PFSK-1 (cell line): Measurements from ENCODE around the gene ZFYVE21.

Experiments used
- FOXP2 ChIP-seq: optimal IDR thresholded peaks from 2 replicates; pipeline ENCODE3; 2011; ENCODE audit warnings: borderline replicate concordance, control low read depth, inconsistent platforms; ENCODE audit not compliant: insufficient read depth; ENCODE audit errors: extremely low read length, extremely low read depth
- POLR2AphosphoS5 ChIP-seq: IDR thresholded peaks from 2 replicates; pipeline ENCODE4 v1.6.1; 2012; ENCODE audit warnings: low read depth, mild to moderate bottlenecking, control low read depth, low read length, moderate library complexity
- REST ChIP-seq, 2 experiments: IDR thresholded peaks; 2 replicates each; pipeline versions ENCODE4 v1.6.1 to v1.8.0; 2011 to 2012; ENCODE audit warnings: low read depth in 2 of 2, low read length in 2 of 2, control low read depth in 1 of 2, inconsistent platforms in 1 of 2, mild to moderate bottlenecking in 1 of 2, moderate library complexity in 1 of 2; ENCODE audit not compliant: insufficient read depth in 1 of 2
- SIN3A ChIP-seq: IDR thresholded peaks from 2 replicates; pipeline ENCODE4 v1.6.1; 2012; ENCODE audit warnings: mild to moderate bottlenecking, low read length, moderate library complexity, borderline replicate concordance; ENCODE audit not compliant: insufficient read depth
- TAF1 ChIP-seq: IDR thresholded peaks from 2 replicates; pipeline ENCODE4 v1.6.1; 2012; ENCODE audit warnings: low read length, control low read depth, borderline replicate concordance; ENCODE audit not compliant: insufficient read depth

GRCh38 chr14:103699901-103700752 is 15.5 kb upstream of the ZFYVE21 start:
- no peak for TF ChIP-seq SIN3A
- TF ChIP-seq REST (IDR thresholded peaks at IDR 0.05; ENCODE audit: insufficient read depth in 1 of 2, low read depth in 2 of 2, low read length in 2 of 2) = no peak
- no peak; the same call in 1 of the 2 replicates for TF ChIP-seq POLR2AphosphoS5
- no peak for TF ChIP-seq TAF1
- no peak for TF ChIP-seq FOXP2
